Sigmoid colon (tissue), 7 donors: ENCODE results near the gene SERPINB1. TPM values are rescaled to one million over a fixed set of nuclear protein-coding genes. Genes with fewer than 3 reads are reported as not detected.

Experiments
- DNase-seq: peaks from one replicate; pipeline ENCODE4 v3.0.0-alpha.2; 2019
- H3K27ac ChIP-seq, 4 donors: fragments of 200-600 bp; sonication (generic); one replicate each; pipeline ENCODE4 v1.5.1; 2016 to 2019; ENCODE audit warnings: mild to moderate bottlenecking in 1 of 4
- H3K27me3 ChIP-seq, 3 donors: fragments of 200-600 bp; sonication (generic); one replicate each; pipeline ENCODE4 v1.5.1; 2019; ENCODE audit warnings: mild to moderate bottlenecking in 1 of 3
- H3K36me3 ChIP-seq, 4 donors: fragments of 200-600 bp; sonication (generic); one replicate each; pipeline ENCODE4 v1.5.1; 2016 to 2019
- H3K4me1 ChIP-seq, 4 donors: fragments of 200-600 bp; sonication (generic); one replicate each; pipeline ENCODE4 v1.5.1; 2017 to 2019
- H3K4me3 ChIP-seq, 4 donors: fragments of 200-600 bp; sonication (generic); one replicate each; pipeline ENCODE4 v1.5.1; 2017 to 2019; ENCODE audit warnings: mild to moderate bottlenecking in 2 of 4, moderate library complexity in 1 of 4
- H3K9me3 ChIP-seq, 4 donors: fragments of 200-600 bp in 3 of 4; sonication (generic) in 3 of 4; one replicate each; pipeline versions ENCODE4 v1.5.1 to v1.6.1; 2013 to 2019
- CTCF ChIP-seq, 4 experiments: fragments of 450-650 bp in 3 of 4; fragments of 200-600 bp in 1 of 4; IDR thresholded peaks; one replicate each; pipeline ENCODE4 v1.5.1; 2016 to 2019; ENCODE audit warnings: antibody characterized with exemption in 4 of 4, mild to moderate bottlenecking in 3 of 4, moderate library complexity in 2 of 4
- EP300 ChIP-seq, 4 donors: sonication (generic); formaldehyde crosslinking; IDR thresholded peaks; one replicate each; pipeline ENCODE4 v1.6.1; 2017; ENCODE audit warnings: antibody characterized with exemption in 4 of 4
- POLR2A ChIP-seq, 2 donors: fragments of 450-650 bp; IDR thresholded peaks; one replicate each; pipeline ENCODE4 v1.6.1; 2016; ENCODE audit warnings: antibody characterized with exemption in 2 of 2, mild to moderate bottlenecking in 2 of 2, moderate library complexity in 2 of 2
- POLR2AphosphoS5 ChIP-seq, 4 donors: sonication (generic); formaldehyde crosslinking; IDR thresholded peaks; one replicate each; pipeline ENCODE4 v1.6.1; 2017; ENCODE audit warnings: antibody characterized with exemption in 4 of 4
- WGBS, 2 donors: extraction: QIAGEN DNeasy Blood & Tissue Kit; methylation state at CpG; one replicate each; pipeline ENCODE4 v1.1.7; 2013; 5-methylcytosine and 5-hydroxymethylcytosine counted together
- intact Hi-C: fragments of 100-400 bp; cut with DNase I; formaldehyde crosslinking; loops from one replicate; pipeline ENCODE4 v1.15.1; 2023
- polyA plus RNA-seq, 3 donors: library from polyadenylated mRNA; stranded (reverse); fragments of 200-250 nt; gene quantifications; one replicate each; pipeline ENCODE4 v1.2.3, GENCODE V29; 2013
- total RNA-seq, 4 donors: library from RNA; depleted of rRNA; stranded (reverse); fragments of >200 nt; gene quantifications; one replicate each; pipeline ENCODE4 v1.1.0, GENCODE V29; 2016
- donor health status: healthy with polysubstance abuse.
- donor health status: Bipolar disorder and iron deficiency.
- donor health status: healthy.

Gene SERPINB1
- total and polyA plus RNA-seq, 7 donors: 19.6 to 230 (median 88.0) TPM

GRCh38 chr6:2792330-2793110 is 49.1 kb downstream of the SERPINB1 start:
- intact Hi-C loops: loop anchor here (5.0 kb wide), 1 partner anchor 195 kb away; no protein-coding TSS in a partner anchor
- H3K36me3 ChIP-seq: peaks cover 0 to 4% (median 0%) of the 10 kb centered on the region in 4 donors
- no peak for TF ChIP-seq POLR2AphosphoS5 (IDR thresholded peaks at IDR 0.05)
- TF ChIP-seq POLR2A (IDR thresholded peaks at IDR 0.05): no peak
- TF ChIP-seq EP300 (IDR thresholded peaks at IDR 0.05): no peak
- TF ChIP-seq CTCF (IDR thresholded peaks at IDR 0.05): no peak
- DNase-seq: no peak
- peaks cover 0 to 45% (median 27%) of the 10 kb centered on the region in 4 donors for H3K4me1 ChIP-seq
- no peak overlapping the region for H3K4me3 ChIP-seq
- no peaks in the 10 kb centered on the region for H3K9me3 ChIP-seq
- peak overlapping the region; percentile 55 to 85 (median 81) for H3K27ac ChIP-seq
- 93% methylated on average over 17 of the region's 17 CpGs for WGBS, 2 donors
- no peaks in the 10 kb centered on the region for H3K27me3 ChIP-seq

- TF ChIP-seq EP300 (IDR thresholded peaks at IDR 0.05) (no peak), POLR2A (IDR thresholded peaks at IDR 0.05) (no peak), POLR2AphosphoS5 (IDR thresholded peaks at IDR 0.05) (no peak), CTCF (IDR thresholded peaks at IDR 0.05) (no peak)
- Histone ChIP-seq H3K27ac (peak overlapping the region; percentile 76 to 85 (median 81)), H3K9me3 (no peaks in the 10 kb centered on the region), H3K36me3 (peaks cover 0 to 6% (median 0%) of the 10 kb centered on the region in 4 donors), H3K4me1 (peaks cover 0 to 40% (median 27%) of the 10 kb centered on the region in 4 donors), H3K4me3 (no peak overlapping the region), H3K27me3 (no peaks in the 10 kb centered on the region)
- intact Hi-C loops: loop anchor here (1.0 to 5.0 kb wide), 3 partner anchors 55 to 196 kb away; no protein-coding TSS in a partner anchor
- WGBS, 2 donors: 61 to 62% methylated on average over 4 of the region's 4 CpGs
- no peak for DNase-seq
Measured at GRCh38 chr6:2791450-2791974, 50.2 kb downstream of the SERPINB1 start.

GRCh38 chr6:2790588-2791449 is 50.8 kb downstream of the SERPINB1 start:
- peaks cover 0 to 40% (median 27%) of the 10 kb centered on the region in 4 donors for H3K4me1 ChIP-seq
- WGBS, 2 donors: 48 to 49% methylated on average over 11 of the region's 11 CpGs
- peaks cover 0 to 6% (median 0%) of the 10 kb centered on the region in 4 donors for H3K36me3 ChIP-seq
- no peaks in the 10 kb centered on the region for H3K27me3 ChIP-seq
- peak overlapping the region; percentile 76 to 85 (median 81) for H3K27ac ChIP-seq
- TF ChIP-seq POLR2AphosphoS5 (IDR thresholded peaks at IDR 0.05) (peak in 1 of 4 donors; percentile 24), POLR2A (IDR thresholded peaks at IDR 0.05) (no peak), CTCF (IDR thresholded peaks at IDR 0.05) (peak; percentile 61 to 82 (median 70))
- DNase-seq: peak; percentile 83
- intact Hi-C loops: loop anchor here (1.0 to 5.0 kb wide), 3 partner anchors 56 to 196 kb away; no protein-coding TSS in a partner anchor
- H3K9me3 ChIP-seq: no peaks in the 10 kb centered on the region
- H3K4me3 ChIP-seq: peak overlapping the region in 2 of 4 donors; percentile 4 to 16

- TF ChIP-seq EP300 (IDR thresholded peaks at IDR 0.05) (no peak), POLR2AphosphoS5 (IDR thresholded peaks at IDR 0.05) (no peak), CTCF (IDR thresholded peaks at IDR 0.05) (no peak), POLR2A (IDR thresholded peaks at IDR 0.05) (no peak)
- H3K4me1 ChIP-seq: peaks cover 0 to 22% (median 15%) of the 10 kb centered on the region in 4 donors
- H3K4me3 ChIP-seq: no peak overlapping the region
- H3K27ac ChIP-seq: no peak overlapping the region
- DNase-seq: no peak
- intact Hi-C loops: no loop called here
- H3K27me3 ChIP-seq: no peaks in the 10 kb centered on the region
- H3K36me3 ChIP-seq: peaks cover 3 to 35% (median 5%) of the 10 kb centered on the region in 4 donors
- H3K9me3 ChIP-seq: no peaks in the 10 kb centered on the region
- WGBS, 2 donors: 61 to 88% methylated on average over 4 of the region's 4 CpGs
Measured at GRCh38 chr6:2786269-2786668, 55.4 kb downstream of the SERPINB1 start.
